GM06990 (cell line): ENCODE measurements around the gene CAMSAP1.

Experiments used
- DNase-seq: peaks from one replicate; pipeline ENCODE4 v3.0.0-alpha.2; 2011; ENCODE audit not compliant: insufficient read length; ENCODE audit errors: extremely low read depth
- H3K27me3 ChIP-seq: replicated peaks from 2 replicates; pipeline ENCODE4 v1.6.0; 2011; ENCODE audit warnings: low read length; ENCODE audit not compliant: control insufficient read depth, insufficient read depth
- H3K36me3 ChIP-seq: 2 replicates; pipeline ENCODE4 v1.5.1; 2011; ENCODE audit warnings: low read length; ENCODE audit not compliant: control insufficient read depth, insufficient read depth
- H3K4me3 ChIP-seq: replicated peaks from 2 replicates; pipeline ENCODE4 v1.5.1; 2011; ENCODE audit warnings: low read depth, mild to moderate bottlenecking, control low read depth, low read length
- CTCF ChIP-seq: IDR thresholded peaks from 2 replicates; pipeline ENCODE4 v1.5.1; 2011; ENCODE audit warnings: low read length, control low read depth, mild to moderate bottlenecking, inconsistent platforms; ENCODE audit not compliant: insufficient read depth, poor library complexity, severe bottlenecking

The CAMSAP1 gene

GRCh38 chr9:135786146-135786690, 121.1 kb downstream of the CAMSAP1 start:
- no peak for DNase-seq
- TF ChIP-seq CTCF: no peak
- H3K36me3 ChIP-seq: no peaks in the 10 kb centered on the region
- no peak overlapping the region for H3K4me3 ChIP-seq
- H3K27me3 ChIP-seq: no peaks in the 10 kb centered on the region

- Histone ChIP-seq H3K4me3 (no peak overlapping the region), H3K27me3 (no peaks in the 10 kb centered on the region), H3K36me3 (no peaks in the 10 kb centered on the region)
- no peak for TF ChIP-seq CTCF
- no peak for DNase-seq
Observed at GRCh38 chr9:135785013-135785575, 122.3 kb downstream of the CAMSAP1 start.

GRCh38 chr9:135783540-135784245, 123.7 kb downstream of the CAMSAP1 start:
- TF ChIP-seq CTCF: peak; percentile 8
- Histone ChIP-seq H3K27me3 (no peaks in the 10 kb centered on the region), H3K36me3 (no peaks in the 10 kb centered on the region), H3K4me3 (no peak overlapping the region)
- DNase-seq: no peak

- H3K4me3 ChIP-seq: no peak overlapping the region
- no peak for TF ChIP-seq CTCF
- DNase-seq: no peak
- no peaks in the 10 kb centered on the region for H3K36me3 ChIP-seq
- H3K27me3 ChIP-seq: no peaks in the 10 kb centered on the region
Observed at GRCh38 chr9:135782946-135783345, 124.4 kb downstream of the CAMSAP1 start.

- no peaks in the 10 kb centered on the region for H3K27me3 ChIP-seq
- TF ChIP-seq CTCF: no peak
- DNase-seq: no peak
Observed at GRCh38 chr9:135780626-135781025, 126.7 kb downstream of the CAMSAP1 start.

More at GRCh38 chr9:135780626-135781025, 126.7 kb downstream of the CAMSAP1 start:
- Histone ChIP-seq H3K4me3 (no peak overlapping the region), H3K36me3 (no peaks in the 10 kb centered on the region)
